Erythroblast (primary cell): Measurements from ENCODE around the gene PC.

ENCODE experiments used
- DNase-seq, 2 experiments: peaks; one replicate each; lab custom pipeline; 2025; lab: John Stamatoyannopoulos, UW
- GATA1 ChIP-seq: IDR thresholded peaks from 2 replicates; pipeline ENCODE4 v1.6.1; 2011; ENCODE audit warnings: low read depth, mild to moderate bottlenecking, control low read depth, low read length, moderate library complexity
- POLR2A ChIP-seq: IDR thresholded peaks from 2 replicates; pipeline ENCODE4 v1.6.1; 2011; ENCODE audit warnings: mild to moderate bottlenecking, low read length

The PC gene

DNA sequence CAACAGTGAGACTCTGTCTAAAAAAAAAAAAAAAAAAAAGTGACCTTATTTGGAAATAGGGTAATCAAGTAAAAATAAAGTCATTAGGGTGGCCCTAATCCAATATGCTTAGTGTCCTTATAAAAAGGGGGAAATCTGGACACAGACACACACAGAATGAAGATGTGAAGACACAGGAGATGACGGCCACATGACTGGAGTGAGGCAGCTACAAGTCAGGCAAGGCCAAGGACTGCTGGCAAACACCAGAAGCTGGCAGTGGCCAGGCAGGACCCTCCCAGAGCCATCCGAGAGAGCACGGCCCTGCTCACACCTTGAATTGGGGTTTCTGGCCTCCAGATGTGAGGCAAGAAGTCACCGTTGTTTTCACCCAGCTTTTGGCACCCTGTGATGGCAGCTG lies 72.7 kb downstream of the PC start:
- no peak for DNase-seq

DNA sequence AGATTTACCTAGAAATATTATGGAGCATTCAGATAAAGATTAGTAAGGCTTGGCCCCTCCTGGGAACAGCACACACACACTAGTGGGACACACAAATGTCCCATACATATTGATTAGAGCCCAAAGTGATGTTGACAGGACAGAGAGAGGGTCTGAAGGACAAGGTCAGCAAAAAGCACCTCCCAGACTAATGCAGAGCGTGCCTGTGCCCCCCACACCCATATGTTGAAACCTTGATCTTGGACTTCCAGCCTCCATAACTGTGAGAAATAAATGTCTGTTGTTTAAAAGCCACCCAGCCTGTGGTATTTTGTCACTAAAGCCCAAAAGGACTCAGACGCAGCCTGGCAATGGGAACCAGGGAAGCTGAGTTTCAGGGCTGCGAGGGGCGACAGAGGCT lies 73.7 kb downstream of the PC start:
- TF ChIP-seq GATA1 (no peak), POLR2A (no peak)

More for the DNA sequence above, 72.7 kb downstream of the PC start:
- TF ChIP-seq GATA1, result no peak
- no peak for TF ChIP-seq POLR2A

DNA sequence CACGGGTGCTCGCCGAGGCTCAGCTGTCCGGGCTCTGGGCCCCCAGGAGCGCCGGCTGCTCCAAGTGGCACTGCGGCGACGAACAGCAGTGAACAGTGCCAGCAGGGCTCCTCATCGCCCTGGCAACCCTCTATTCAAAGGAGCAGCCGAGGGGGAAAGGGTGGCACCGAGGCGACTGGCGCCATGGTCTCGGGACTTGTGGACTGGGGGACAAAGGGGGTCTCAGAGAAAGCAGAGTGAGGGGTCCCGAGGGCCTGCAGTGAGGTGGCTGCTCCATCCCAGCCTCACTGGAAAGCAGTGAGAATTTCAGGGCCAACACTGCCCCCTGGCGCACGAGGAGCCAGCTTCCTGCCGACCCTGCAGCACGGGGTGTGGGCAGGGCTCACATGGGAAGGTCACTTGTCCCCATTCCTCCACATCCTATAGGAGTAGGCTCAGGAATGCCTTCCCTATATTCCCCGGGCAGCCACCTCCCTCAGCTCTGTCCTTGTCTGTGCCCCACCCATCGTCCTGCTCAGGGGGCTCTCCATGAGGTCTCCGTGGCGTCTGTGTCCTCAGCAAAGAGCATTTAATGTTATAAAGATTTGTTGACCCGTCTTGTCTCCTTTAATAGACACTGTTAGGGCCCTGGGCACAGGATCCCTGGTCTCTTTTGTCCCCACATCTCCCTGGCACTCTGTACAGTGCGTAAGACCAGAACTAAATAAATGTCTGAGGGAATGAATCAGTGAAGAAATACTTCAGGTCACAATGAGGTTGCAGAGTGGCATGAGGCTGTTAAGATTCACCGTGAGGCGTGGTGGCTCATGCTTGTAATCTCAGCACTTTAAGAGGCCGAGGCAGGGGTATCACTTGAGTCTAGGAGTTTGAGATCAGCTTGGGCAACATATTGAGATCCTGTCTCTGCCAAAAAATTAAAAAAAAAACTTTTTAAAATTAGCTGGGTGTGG lies 74.9 kb downstream of the PC start:
- peak; percentile 50 to 81 for DNase-seq
- TF ChIP-seq POLR2A (no peak), GATA1 (no peak)

More for the DNA sequence above, 73.7 kb downstream of the PC start:
- DNase-seq, result no peak

DNA sequence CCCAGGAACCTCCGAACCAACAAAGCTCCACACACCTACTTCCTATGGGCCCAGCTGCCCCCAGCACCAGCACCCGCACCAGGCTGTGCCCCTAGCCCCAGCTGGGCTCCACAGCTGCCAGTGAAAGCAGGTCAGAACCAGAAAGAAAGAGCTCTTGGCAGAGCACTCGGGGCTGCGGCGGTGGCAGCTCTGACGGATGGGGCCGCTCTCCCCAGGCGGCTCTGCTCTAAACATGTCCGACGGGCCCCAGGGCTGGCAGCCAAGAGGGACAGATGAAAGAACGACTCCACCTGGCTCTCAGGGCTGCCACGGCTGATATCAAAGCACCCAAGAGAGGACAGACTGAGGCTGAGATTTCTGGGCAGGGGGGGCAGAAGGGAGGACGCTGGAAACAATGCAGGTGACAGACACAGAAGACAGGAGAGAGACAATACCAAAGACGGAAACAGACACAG lies 75.6 kb downstream of the PC start:
- DNase-seq, result no peak
- TF ChIP-seq POLR2A, result no peak
- TF ChIP-seq GATA1, result no peak

DNA sequence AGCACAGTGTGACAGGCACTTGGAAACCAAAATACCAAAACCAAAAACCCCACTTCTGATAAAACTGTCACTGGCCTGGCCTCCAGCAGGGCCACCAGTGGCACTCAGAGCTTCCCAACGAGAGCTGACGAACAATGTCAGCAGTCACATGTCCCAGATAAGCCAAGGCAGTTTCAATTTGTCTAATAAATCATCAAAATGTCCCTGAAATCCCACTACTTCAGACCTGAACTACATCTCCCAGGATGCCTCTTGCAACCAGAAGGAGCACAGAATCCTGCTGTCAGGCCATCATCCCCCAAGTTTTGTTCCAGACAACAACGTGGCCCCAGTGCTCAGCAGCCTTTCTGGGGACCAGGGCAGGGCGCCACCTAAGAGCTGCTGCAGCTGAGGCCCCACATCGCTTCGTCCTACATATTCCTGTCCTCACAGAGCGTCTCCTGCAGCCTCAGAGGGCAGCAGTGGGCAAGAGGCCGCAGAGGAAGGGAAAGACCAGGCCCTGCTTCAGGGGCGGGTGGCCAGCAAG lies 76.2 kb downstream of the PC start:
- no peak for TF ChIP-seq GATA1
- no peak for TF ChIP-seq POLR2A
- DNase-seq, result no peak

DNA sequence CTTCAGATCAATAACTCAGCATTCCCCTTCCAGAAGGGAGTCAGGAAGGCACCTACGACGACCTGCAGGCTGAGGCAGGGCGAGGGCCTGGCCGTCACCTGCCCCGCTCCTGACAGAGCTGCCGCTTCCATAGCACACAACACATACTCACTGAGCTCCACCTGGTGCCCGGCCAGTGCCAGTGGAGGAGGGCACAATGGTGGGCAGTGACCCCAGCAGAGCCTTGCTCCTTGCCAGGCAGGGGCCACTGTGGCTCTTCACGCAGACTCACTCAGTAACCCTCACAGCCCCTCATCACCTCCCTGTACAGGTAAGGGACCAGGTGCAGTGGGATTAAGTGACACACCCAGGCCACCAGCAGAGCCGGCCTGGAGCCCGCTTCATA lies 76.7 kb downstream of the PC start:
- TF ChIP-seq GATA1 (no peak), POLR2A (no peak)
- DNase-seq, result no peak

DNA sequence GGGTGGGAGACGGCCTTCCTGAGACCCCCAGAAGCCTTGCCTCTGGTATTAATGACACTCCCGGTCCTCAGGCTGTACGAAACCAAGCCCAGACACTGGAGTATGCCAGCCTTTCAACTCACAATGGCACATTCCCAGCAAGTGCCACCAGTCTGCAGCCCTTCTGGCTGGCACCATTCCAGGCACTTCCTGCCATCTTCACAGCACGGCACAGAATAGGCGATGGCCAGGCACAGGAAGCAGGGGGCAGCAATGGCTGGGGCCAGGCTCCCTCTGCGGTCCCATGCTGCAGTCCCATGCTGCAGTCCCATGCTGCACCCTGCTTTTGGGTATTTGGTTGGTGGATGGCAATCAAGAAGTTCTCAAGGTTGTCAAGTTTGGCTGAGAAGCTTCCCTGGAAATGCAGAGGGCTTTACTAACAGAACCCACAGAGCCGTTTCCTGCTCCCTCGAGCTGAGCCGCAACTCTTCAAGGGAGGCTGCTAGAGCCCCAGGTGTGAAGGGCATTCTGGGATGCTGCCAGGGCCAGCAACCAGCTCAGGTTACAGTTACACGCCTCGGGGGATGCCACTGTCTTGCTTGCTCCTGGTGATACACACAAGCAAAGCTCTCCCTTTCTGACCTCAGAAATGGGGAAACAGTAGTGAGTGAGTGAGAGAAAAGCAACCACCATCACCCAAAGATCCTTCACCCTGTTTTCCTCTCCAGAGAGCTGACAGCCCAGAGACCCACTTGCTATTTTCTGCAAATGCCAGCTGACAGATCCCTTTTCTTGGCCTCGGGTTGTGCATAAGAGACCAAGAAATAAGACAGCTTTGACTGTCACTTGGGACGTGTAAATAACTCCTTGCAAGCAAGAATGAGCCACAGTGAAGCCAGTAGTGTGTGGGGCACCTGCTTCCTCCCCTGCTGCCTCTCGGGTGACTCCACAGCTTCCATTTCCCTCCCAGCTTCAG lies 77.4 kb downstream of the PC start:
- TF ChIP-seq POLR2A, result no peak
- no peak for TF ChIP-seq GATA1
- DNase-seq, result no peak

DNA sequence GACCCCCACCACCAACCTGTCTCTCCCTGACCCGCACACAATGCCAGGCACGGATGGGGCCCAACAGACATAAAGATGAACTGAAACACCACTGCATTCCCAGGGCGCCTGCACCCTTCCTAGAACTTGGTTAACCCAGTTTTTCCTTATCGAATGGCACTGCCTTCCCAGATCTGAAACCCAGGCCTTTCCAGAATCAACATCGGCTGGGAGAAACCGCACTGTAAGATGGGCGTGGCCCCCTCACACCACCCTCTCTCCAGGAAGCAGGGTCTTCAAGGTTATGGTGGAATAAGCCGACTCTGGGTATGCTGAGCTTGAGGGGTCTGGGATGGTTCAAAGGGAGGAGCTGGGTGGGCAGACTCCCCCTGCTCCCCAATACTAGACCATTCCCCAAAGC lies 78.2 kb downstream of the PC start:
- no peak for TF ChIP-seq GATA1
- TF ChIP-seq POLR2A, result no peak
- DNase-seq, result no peak

DNA sequence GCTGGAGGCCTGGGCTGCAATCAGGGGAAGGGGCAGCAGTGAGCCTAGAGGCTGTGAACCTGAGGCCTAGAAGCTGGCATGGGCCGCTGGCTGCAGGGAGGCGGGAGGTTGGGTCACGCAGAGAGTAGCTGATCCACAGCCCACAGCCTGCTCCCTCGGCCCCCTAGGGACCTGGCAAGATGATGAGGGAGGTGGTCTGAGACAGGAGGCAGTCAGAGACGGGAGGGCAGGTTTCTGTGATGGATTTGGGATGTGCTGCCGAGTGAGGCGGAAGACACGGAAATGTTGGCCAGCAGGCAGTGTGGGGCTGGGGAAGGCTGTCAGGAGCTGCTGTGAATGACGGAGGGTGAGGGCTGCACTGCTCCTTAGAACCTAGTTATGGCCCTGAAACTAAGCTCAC lies 78.6 kb downstream of the PC start:
- DNase-seq, result no peak
- no peak for TF ChIP-seq GATA1
- no peak for TF ChIP-seq POLR2A

DNA sequence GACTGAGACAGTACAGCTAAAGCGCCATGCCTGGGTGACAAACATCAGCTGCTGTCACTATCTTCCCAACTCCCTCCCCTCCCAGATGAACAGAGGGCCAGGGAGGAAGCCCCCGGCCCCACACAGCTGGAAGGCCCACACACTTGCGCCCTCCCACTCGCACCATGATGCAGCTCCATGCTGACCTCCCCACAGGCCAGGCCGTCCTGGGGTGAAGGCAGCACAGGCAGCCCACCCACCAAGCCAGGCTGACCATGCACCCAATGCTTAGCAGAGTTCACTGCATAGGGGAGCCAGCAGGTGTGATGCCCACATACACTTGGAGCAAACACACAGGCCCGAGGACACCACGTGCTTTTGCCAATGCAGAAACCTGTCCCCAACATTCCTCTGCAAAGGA lies 79.2 kb downstream of the PC start:
- TF ChIP-seq POLR2A, result no peak
- TF ChIP-seq GATA1, result no peak

DNA sequence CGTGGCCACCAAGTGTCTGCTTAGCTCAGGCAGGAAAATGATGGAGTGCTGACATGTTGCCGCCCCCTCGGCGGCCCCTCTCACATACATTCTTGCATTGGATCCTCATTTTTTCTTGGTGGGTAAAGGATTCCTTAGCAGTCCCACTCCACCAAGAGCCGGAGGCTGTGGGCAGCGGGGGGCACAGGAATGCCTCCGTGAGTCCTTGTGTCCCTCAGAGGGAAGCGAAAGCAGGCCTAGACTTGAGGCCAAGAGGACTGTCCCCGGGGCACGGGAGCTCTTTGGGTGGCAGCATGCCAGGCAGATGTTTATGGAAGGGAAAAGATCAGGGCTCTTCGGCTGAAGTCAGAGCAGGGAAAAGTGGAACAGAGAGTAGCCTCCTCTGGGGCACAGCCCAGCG lies 79.7 kb downstream of the PC start:
- TF ChIP-seq GATA1 (no peak), POLR2A (no peak)
- DNase-seq, result no peak

More for the DNA sequence above, 79.2 kb downstream of the PC start:
- DNase-seq, result no peak

DNA sequence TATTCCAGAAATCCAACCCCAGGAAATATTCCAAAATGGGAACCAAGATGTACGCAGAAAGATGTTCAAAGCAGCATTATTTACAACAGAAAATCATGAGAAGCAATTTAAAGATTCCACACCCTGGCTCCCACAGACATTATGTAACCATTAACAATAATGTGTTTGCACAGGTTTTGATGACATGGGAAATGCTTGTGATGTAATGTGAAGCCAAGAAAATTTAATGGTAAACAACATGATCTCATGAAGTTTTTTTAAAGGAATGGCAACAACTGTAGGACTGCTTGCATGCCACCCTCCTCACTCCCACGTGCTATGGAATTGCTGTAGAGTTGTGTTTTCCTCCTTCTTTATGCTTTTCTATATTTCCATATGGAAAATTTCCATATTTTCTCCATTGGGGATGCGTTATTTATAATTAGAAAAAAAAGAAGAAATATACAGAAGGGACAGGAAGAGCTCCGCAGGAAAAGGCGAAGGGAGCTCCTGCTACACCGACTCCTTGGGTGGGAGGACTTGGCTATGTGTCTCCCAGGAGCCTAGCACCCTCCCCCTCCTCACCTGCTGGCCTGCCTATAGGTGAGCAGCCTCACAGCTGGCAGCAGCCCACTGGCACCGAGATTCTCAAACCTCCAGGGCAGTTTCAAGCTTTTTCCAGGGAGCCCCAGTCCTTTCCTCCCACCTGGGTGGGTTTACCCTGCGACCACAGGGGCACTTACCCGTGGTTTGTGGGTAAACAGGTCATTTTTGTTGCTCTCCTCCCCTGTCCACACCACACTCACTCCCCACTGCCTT lies 80.4 kb downstream of the PC start:
- TF ChIP-seq POLR2A (no peak), GATA1 (no peak)
- no peak for DNase-seq

DNA sequence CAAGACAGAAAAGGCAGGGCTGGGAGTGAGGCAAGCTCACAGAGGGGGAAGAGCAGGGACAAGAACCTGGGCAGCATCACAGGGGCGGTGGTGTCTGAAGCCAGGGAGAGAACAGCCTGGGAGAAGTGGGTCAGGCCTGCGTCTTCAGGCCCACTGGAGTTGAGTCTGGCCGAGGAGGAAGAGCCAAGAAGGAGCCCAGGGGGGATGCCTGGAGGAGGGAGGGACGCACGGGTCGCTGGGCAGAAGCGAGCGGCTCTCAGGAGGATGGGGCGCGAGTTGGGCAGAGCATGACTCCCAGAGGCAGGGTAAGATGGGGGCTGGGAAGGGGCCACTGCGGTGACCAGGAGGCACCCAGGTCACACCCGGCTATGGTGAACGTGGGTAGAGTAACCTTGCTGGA lies 82.8 kb downstream of the PC start:
- TF ChIP-seq POLR2A (no peak), GATA1 (no peak)
- DNase-seq, result no peak
